GM12801 (cell line): ENCODE results near the gene CHCHD10.

Source experiments
- CTCF ChIP-seq: IDR thresholded peaks from one replicate; pipeline ENCODE4 v1.5.1; 2011; ENCODE audit warnings: control low read depth; ENCODE audit not compliant: insufficient read length; ENCODE audit errors: extremely low read depth

Gene CHCHD10

GRCh38 chr22:23767673-23768548, at the start of gene CHCHD10:
Gene CHCHD10, minus strand, starts transcription at chr22:23767972. Its CDS starts 98 bp downstream, at chr22:23767874.
- no peak for TF ChIP-seq CTCF

- no peak for TF ChIP-seq CTCF
Observed at GRCh38 chr22:23817146-23817545, 49.4 kb upstream of the CHCHD10 start.

GRCh38 chr22:23816156-23816976, 48.6 kb upstream of the CHCHD10 start:
- no peak for TF ChIP-seq CTCF

GRCh38 chr22:23815541-23816155, 47.9 kb upstream of the CHCHD10 start:
- TF ChIP-seq CTCF, result no peak

- no peak for TF ChIP-seq CTCF
Observed at GRCh38 chr22:23812378-23812777, 44.6 kb upstream of the CHCHD10 start.

GRCh38 chr22:23806837-23807236, 39.1 kb upstream of the CHCHD10 start:
- no peak for TF ChIP-seq CTCF

- no peak for TF ChIP-seq CTCF
Observed at GRCh38 chr22:23804781-23805291, 37.1 kb upstream of the CHCHD10 start.
